ENCODE measurements around the gene KIRREL2.

- TF ChIP-seq POLR2A (IDR thresholded peaks at IDR 0.05) = no peak
- TF ChIP-seq CTCF (IDR thresholded peaks at IDR 0.05) = no peak
These were observed 14.6 kb upstream of the KIRREL2 start for GRCh38 chr19:35841961-35842595.
